ENCODE measurements around the gene TRIM44. TPM values are rescaled to one million over a fixed set of nuclear protein-coding genes. Genes with fewer than 3 reads are reported as not detected.

The TRIM44 gene
- polyA plus RNA-seq, 1 donor (not counting 4 experiments of a cell fraction or from before 2014, with no cell fraction given), result 48.3 TPM

DNA sequence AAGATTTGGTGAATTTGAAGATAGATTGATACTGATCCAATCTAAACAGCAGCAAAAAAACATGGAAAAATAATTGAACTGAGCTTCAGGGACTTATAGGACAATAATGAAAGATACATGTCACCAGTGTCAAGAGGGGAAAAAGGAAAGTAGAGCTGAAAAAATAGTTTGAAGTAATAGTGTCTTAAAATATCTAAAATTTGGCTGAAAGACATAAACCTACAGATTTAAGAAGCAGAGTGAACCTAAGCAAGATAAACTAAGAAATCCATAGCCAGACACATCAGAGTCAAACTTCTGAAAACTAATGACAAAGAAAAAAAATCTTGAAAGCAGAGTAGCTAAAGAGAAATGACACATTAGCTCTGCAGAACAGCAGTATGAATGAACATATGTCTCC lies 67.7 kb downstream of the TRIM44 start:
- Histone ChIP-seq H2AFZ (ENCODE audit: control insufficient read depth, low read length) (no peak overlapping the region), H3K27ac (ENCODE audit: control insufficient read depth, insufficient read depth, low read length) (no peak overlapping the region), H3K4me1 (ENCODE audit: control insufficient read depth, extremely low read depth, insufficient read depth, low read length) (no peaks in the 10 kb centered on the region), H3K79me2 (ENCODE audit: control insufficient read depth, insufficient read depth, low read length) (no peaks in the 10 kb centered on the region), H4K20me1 (ENCODE audit: control insufficient read depth, extremely low read depth, insufficient read depth, low read length) (no peaks in the 10 kb centered on the region), H3K27me3 (ENCODE audit: control insufficient read depth, extremely low read depth, insufficient read depth, low read length) (no peaks in the 10 kb centered on the region), H3K9me3 (ENCODE audit: control insufficient read depth, low read depth, low read length) (no peaks in the 10 kb centered on the region), H3K9ac (ENCODE audit: control insufficient read depth, extremely low read depth, insufficient read depth, low read length) (no peak overlapping the region), H3K4me3 (ENCODE audit: control insufficient read depth in 2 of 3, extremely low read depth in 1 of 3, insufficient read depth in 2 of 3, low read depth in 1 of 3, low read length in 3 of 3) (no peak overlapping the region), H3K9me1 (ENCODE audit: control insufficient read depth, extremely low read depth, insufficient read depth, low read length) (no peaks in the 10 kb centered on the region), H3K4me2 (ENCODE audit: control insufficient read depth, extremely low read depth, insufficient read depth, low read depth, low read length) (no peak overlapping the region), H3K36me3 (ENCODE audit: control insufficient read depth in 2 of 2, extremely low read depth in 1 of 2, insufficient read depth in 2 of 2, low read length in 2 of 2) (peaks cover 4 to 8% of the 10 kb centered on the region in 2 experiments)
- dilution Hi-C loops (cut with MboI; ENCODE audit: extremely low pct_ligation_motif_present, low sequenced_read_pairs), result no loop called here
- DNase-seq (ENCODE audit: low read depth, low spot score) (no peak), FAIRE-seq (no peak)
- TF ChIP-seq, protein P1, sequence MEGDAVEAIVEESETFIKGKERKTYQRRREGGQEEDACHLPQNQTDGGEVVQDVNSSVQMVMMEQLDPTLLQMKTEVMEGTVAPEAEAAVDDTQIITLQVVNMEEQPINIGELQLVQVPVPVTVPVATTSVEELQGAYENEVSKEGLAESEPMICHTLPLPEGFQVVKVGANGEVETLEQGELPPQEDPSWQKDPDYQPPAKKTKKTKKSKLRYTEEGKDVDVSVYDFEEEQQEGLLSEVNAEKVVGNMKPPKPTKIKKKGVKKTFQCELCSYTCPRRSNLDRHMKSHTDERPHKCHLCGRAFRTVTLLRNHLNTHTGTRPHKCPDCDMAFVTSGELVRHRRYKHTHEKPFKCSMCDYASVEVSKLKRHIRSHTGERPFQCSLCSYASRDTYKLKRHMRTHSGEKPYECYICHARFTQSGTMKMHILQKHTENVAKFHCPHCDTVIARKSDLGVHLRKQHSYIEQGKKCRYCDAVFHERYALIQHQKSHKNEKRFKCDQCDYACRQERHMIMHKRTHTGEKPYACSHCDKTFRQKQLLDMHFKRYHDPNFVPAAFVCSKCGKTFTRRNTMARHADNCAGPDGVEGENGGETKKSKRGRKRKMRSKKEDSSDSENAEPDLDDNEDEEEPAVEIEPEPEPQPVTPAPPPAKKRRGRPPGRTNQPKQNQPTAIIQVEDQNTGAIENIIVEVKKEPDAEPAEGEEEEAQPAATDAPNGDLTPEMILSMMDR (optimal IDR thresholded peaks at IDR 0.05 in 1 of 3, IDR thresholded peaks at IDR 0.05 in 1 of 3, conservative IDR thresholded peaks at IDR 0.05 in 1 of 3; ENCODE audit: extremely low read depth in 1 of 3, insufficient read depth in 2 of 3, low read length in 3 of 3), result no peak
- no peak for TF ChIP-seq EZH2 (IDR thresholded peaks at IDR 0.05; ENCODE audit: low read length)

DNA sequence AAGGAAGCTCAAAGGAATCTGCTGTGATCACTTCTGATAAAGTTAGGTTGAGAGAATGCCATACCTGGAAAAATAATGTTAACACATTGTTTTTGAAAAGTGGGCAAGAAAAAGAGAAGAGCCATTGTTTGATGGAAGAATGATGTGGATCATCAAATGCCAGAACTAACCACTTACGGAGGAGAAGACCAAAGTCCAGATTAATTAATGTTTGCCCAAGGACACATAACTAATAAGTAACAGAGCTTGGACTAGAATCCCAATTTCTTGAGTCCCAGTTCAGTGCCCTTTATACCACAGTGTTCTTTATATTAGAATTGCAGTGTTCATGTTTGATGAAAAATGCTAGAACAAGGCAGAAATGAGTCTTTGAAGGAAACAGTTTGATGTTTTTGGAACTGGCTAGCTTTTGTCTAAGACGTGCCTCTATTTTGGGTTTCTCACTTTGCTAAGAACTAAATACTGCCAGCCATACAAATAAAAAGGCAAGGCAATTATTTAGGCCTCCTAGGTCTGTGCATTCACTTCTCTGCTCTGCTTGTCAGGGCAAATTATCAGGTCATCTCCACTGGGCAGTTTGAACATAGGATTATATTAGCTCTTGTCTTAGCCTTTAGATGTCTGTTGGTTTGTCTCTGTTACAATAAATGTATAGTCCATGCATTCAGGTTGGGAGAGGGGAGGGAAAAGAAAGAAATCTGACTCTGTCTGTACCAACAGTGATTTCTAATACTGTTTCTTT lies 72.3 kb downstream of the TRIM44 start:
- no peak for TF ChIP-seq EZH2 (IDR thresholded peaks at IDR 0.05; ENCODE audit: low read length)
- Histone ChIP-seq H3K9me3 (ENCODE audit: control insufficient read depth, low read depth, low read length) (no peaks in the 10 kb centered on the region), H3K36me3 (ENCODE audit: control insufficient read depth in 2 of 2, extremely low read depth in 1 of 2, insufficient read depth in 2 of 2, low read length in 2 of 2) (peaks cover 5 to 8% of the 10 kb centered on the region in 2 experiments), H2AFZ (ENCODE audit: control insufficient read depth, low read length) (no peak overlapping the region), H3K79me2 (ENCODE audit: control insufficient read depth, insufficient read depth, low read length) (no peaks in the 10 kb centered on the region), H4K20me1 (ENCODE audit: control insufficient read depth, extremely low read depth, insufficient read depth, low read length) (no peaks in the 10 kb centered on the region), H3K27ac (ENCODE audit: control insufficient read depth, insufficient read depth, low read length) (no peak overlapping the region), H3K4me1 (ENCODE audit: control insufficient read depth, extremely low read depth, insufficient read depth, low read length) (no peaks in the 10 kb centered on the region), H3K9me1 (ENCODE audit: control insufficient read depth, extremely low read depth, insufficient read depth, low read length) (no peaks in the 10 kb centered on the region), H3K4me2 (ENCODE audit: control insufficient read depth, extremely low read depth, insufficient read depth, low read depth, low read length) (no peak overlapping the region), H3K4me3 (ENCODE audit: control insufficient read depth in 2 of 3, extremely low read depth in 1 of 3, insufficient read depth in 2 of 3, low read depth in 1 of 3, low read length in 3 of 3) (no peak overlapping the region), H3K27me3 (ENCODE audit: control insufficient read depth, extremely low read depth, insufficient read depth, low read length) (no peaks in the 10 kb centered on the region), H3K9ac (ENCODE audit: control insufficient read depth, extremely low read depth, insufficient read depth, low read length) (no peak overlapping the region)
- dilution Hi-C loops (cut with MboI; ENCODE audit: extremely low pct_ligation_motif_present, low sequenced_read_pairs), result no loop called here
- FAIRE-seq (no peak), DNase-seq (ENCODE audit: low read depth, low spot score) (no peak)
